Right lung (tissue), 5 donors: ENCODE measurements around the gene MBD4. TPM values are rescaled to one million over a fixed set of nuclear protein-coding genes. Genes with fewer than 3 reads are reported as not detected.
A peak's percentile ranks its signal among the peaks of the same experiment; 100 is the strongest.

Experiments used
- DNase-seq, 2 donors: peaks; one replicate each; pipeline ENCODE4 v3.0.0-alpha.2; 2013
- polyA plus RNA-seq, 5 donors: library from polyadenylated mRNA; unstranded; fragments of 120-200 nt; gene quantifications; one replicate each; pipeline versions ENCODE4 v1.2.1 to v1.2.3, GENCODE V29; 2013; ENCODE audit warnings: inconsistent platforms in 1 of 5, low replicate concordance in 1 of 5; ENCODE audit not compliant: insufficient read length in 5 of 5, insufficient read depth in 1 of 5

MBD4 gene
- polyA plus RNA-seq, 5 donors: 50.9 to 61.9 (median 58.6) TPM

- DNase-seq: no peak
Measured at GRCh38 chr3:129467932-129468331, 28.2 kb upstream of the MBD4 start.

GRCh38 chr3:129463716-129464115 lies 24.0 kb upstream of the MBD4 start:
- DNase-seq: no peak

- no peak for DNase-seq
Measured at GRCh38 chr3:129463094-129463493, 23.3 kb upstream of the MBD4 start.

GRCh38 chr3:129462361-129462968 lies 22.7 kb upstream of the MBD4 start:
- no peak for DNase-seq

GRCh38 chr3:129461461-129462146 lies 21.9 kb upstream of the MBD4 start:
- no peak for DNase-seq

- DNase-seq: no peak
Measured at GRCh38 chr3:129461022-129461421, 21.3 kb upstream of the MBD4 start.

- no peak for DNase-seq
Measured at GRCh38 chr3:129460572-129460971, 20.8 kb upstream of the MBD4 start.

- no peak for DNase-seq
Measured at GRCh38 chr3:129460155-129460554, 20.4 kb upstream of the MBD4 start.

- DNase-seq: no peak
Measured at GRCh38 chr3:129453732-129454131, 14.0 kb upstream of the MBD4 start.

GRCh38 chr3:129449279-129450115 lies 9.7 kb upstream of the MBD4 start:
- DNase-seq: peak in 1 of 2 donors; percentile 23

- DNase-seq: no peak
Measured at GRCh38 chr3:129448186-129448895, 8.6 kb upstream of the MBD4 start.

- no peak for DNase-seq
Measured at GRCh38 chr3:129446926-129447325, 7.2 kb upstream of the MBD4 start.

GRCh38 chr3:129445471-129445870 lies 5.7 kb upstream of the MBD4 start:
- DNase-seq: no peak

- no peak for DNase-seq
Measured at GRCh38 chr3:129442947-129443346, 3.2 kb upstream of the MBD4 start.

- DNase-seq: no peak
Measured at GRCh38 chr3:129442486-129442885, 2.7 kb upstream of the MBD4 start.

- peak; percentile 47 to 61 for DNase-seq
Measured at GRCh38 chr3:129441782-129442181, 2.0 kb upstream of the MBD4 start.

GRCh38 chr3:129441215-129441614 lies 1.5 kb upstream of the MBD4 start:
- DNase-seq: no peak

- no peak for DNase-seq
Measured at GRCh38 chr3:129440618-129441190, 956 bp upstream of the MBD4 start.

- DNase-seq: no peak
Measured at GRCh38 chr3:129439226-129439816, 427 bp downstream of the MBD4 start.

GRCh38 chr3:129435367-129435766 lies 4.4 kb downstream of the MBD4 start:
- DNase-seq: no peak

GRCh38 chr3:129434140-129434539 lies 5.6 kb downstream of the MBD4 start:
- no peak for DNase-seq
